Measurements from ENCODE around the gene FBXW7. TPM values are rescaled to one million over a fixed set of nuclear protein-coding genes. Genes with fewer than 3 reads are reported as not detected.
A peak's percentile ranks its signal among the peaks of the same experiment; 100 is the strongest.

The FBXW7 gene
- total and polyA plus RNA-seq, 12 donors: 12.1 to 87.6 (median 66.8) TPM

- H3K9me3 ChIP-seq: no peaks in the 10 kb centered on the region
- no peak for TF ChIP-seq CTCF (IDR thresholded peaks at IDR 0.05)
- WGBS, 2 donors: 85 to 86% methylated on average over 6 of the region's 6 CpGs
- DNase-seq: no peak
- no peaks in the 10 kb centered on the region for H3K36me3 ChIP-seq
- ATAC-seq: no peak
- no peak overlapping the region for H3K4me3 ChIP-seq
- peaks cover 0 to 38% (median 10%) of the 10 kb centered on the region in 9 donors for H3K4me1 ChIP-seq
- intact Hi-C loops (cut with DNase I): no loop called here
- H3K27me3 ChIP-seq: no peaks in the 10 kb centered on the region
- H3K27ac ChIP-seq: no peak overlapping the region
Measured at GRCh38 chr4:152357206-152357605, 178.7 kb downstream of the FBXW7 start.

- ATAC-seq (no peak), DNase-seq (no peak)
- WGBS, 2 donors: 93 to 95% methylated on average over 1 of the region's 1 CpG
- intact Hi-C loops (cut with DNase I): no loop called here
- TF ChIP-seq CTCF (IDR thresholded peaks at IDR 0.05): peak in 1 of 9 donors; percentile 13
- Histone ChIP-seq H3K9me3 (no peaks in the 10 kb centered on the region), H3K36me3 (no peaks in the 10 kb centered on the region), H3K4me3 (no peak overlapping the region), H3K4me1 (peaks cover 0 to 43% (median 10%) of the 10 kb centered on the region in 9 donors), H3K27me3 (no peaks in the 10 kb centered on the region), H3K27ac (no peak overlapping the region)
Measured at GRCh38 chr4:152356428-152357034, 179.4 kb downstream of the FBXW7 start.

DNA sequence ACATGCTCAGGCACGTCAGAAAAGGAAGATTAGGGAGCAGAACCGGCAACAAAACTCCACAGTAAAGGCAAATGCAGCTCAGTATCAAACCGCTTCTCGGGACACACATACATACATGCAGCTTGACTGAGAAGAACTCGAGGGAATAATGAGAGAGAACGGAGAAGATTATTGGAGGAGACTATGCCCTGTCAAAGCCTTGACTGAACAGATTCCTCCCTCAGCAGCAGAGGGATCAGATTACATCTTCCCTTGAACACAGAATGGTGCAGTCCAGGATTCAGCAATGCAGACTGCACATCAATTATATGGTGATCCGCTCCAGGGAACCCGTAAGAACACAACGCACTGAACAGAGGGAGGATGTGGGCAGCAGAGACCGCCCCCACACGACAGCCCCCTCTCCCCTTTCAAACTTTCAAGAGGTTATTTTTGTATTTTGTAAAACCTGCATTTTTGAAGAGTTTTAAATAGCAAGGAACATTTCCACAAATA, 183.2 kb downstream of the FBXW7 start:
- ATAC-seq (peak; percentile 98 to 99 (median 99)), DNase-seq (peak; percentile 23 to 80)
- WGBS, 2 donors: 6 to 15% methylated on average over 11 of the region's 11 CpGs
- no peaks in the 10 kb centered on the region for H3K27me3 ChIP-seq
- peak overlapping the region in 8 of 10 donors; percentile 14 to 81 (median 66) for H3K27ac ChIP-seq
- H3K4me1 ChIP-seq: peaks cover 0 to 69% (median 38%) of the 10 kb centered on the region in 9 donors
- H3K4me3 ChIP-seq: peak overlapping the region; percentile 8 to 62 (median 50)
- no peaks in the 10 kb centered on the region for H3K36me3 ChIP-seq
- intact Hi-C loops (cut with DNase I): no loop called here
- no peaks in the 10 kb centered on the region for H3K9me3 ChIP-seq
- no peak for TF ChIP-seq CTCF (IDR thresholded peaks at IDR 0.05)

DNA sequence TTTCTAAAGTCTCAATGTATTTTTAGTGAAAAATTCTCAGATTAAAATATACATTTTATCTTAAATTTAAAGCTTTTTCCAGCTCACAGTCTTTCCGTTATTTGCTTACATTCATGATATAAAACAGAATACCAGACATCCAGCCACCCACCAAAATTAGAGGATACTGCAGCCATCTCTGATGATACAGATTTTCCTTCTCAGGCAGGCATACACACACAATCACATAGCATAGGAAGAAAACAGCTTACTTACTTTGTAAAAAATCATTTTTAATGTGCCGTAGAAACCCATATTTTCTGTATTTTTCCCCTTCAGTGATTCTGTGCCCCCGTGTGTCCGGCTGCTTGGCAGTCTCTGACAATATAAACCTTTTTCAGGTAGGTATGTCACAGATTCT, 183.7 kb downstream of the FBXW7 start:
- H3K27ac ChIP-seq: peak overlapping the region in 8 of 10 donors; percentile 14 to 81 (median 66)
- DNase-seq (no peak), ATAC-seq (peak in 6 of 8 donors; percentile 10 to 37 (median 19))
- peaks cover 0 to 66% (median 41%) of the 10 kb centered on the region in 9 donors for H3K4me1 ChIP-seq
- intact Hi-C loops (cut with DNase I): no loop called here
- no peaks in the 10 kb centered on the region for H3K27me3 ChIP-seq
- H3K36me3 ChIP-seq: peaks cover 0 to under 1% (median 0%) of the 10 kb centered on the region in 9 donors
- peak overlapping the region; percentile 8 to 62 (median 50) for H3K4me3 ChIP-seq
- WGBS, 2 donors: 17 to 22% methylated on average over 4 of the region's 4 CpGs
- no peak for TF ChIP-seq CTCF (IDR thresholded peaks at IDR 0.05)
- H3K9me3 ChIP-seq: no peaks in the 10 kb centered on the region
